ENCODE results near the gene ZNF616.

Gene ZNF616

GRCh38 chr19:52139252-52140031, at the start of gene ZNF616:
TSS of gene ZNF616 (minus strand) at chr19:52139938. CDS start at chr19:52130512, 9,426 bp downstream.
- DNase-seq (ENCODE audit: low spot score), result peak; percentile 95

DNA sequence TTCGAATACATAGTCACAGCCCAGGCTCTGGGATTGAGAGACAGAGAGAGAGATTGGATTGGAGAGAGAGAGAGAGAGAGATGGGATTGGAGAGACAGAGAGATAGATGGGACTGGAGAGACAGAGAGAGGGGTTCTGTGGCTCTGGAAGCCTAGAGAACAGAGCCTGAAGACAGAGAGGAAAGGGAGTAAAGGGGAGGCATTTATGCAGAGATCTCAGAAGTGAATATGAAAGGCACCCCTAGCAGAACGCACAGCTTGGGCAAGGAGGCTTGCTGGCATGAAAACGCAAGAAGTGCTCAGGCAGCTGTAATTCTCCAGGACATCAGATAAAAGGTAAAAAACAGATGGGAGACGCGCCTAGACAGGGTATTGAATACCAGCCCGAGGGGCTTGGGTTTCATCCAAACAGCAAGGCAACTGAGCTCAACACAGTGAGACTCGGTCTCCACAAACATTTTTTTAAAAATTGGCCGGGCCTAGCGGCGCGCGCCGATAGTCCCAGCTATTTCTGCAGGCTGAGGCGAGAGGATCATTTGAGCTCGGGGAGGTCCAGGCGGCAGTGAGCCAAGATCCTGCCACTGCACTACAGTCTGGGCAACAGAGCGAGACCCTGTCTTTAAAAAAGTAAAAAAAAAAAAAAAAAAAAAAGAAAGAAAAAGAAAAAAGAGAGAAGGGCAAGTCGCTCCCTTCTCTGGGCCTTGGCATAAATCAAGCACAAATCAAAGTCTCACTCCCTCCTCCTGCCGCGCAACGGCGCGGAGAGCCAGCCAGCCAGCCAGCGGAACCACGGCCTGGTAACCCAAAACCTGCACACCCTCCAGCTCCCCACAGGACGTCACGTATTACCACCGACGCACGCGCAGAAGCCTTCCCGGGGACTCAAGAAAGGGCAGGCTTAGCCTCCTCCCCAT, 49.3 kb upstream of the ZNF616 start:
- DNase-seq (ENCODE audit: low spot score), result no peak

DNA sequence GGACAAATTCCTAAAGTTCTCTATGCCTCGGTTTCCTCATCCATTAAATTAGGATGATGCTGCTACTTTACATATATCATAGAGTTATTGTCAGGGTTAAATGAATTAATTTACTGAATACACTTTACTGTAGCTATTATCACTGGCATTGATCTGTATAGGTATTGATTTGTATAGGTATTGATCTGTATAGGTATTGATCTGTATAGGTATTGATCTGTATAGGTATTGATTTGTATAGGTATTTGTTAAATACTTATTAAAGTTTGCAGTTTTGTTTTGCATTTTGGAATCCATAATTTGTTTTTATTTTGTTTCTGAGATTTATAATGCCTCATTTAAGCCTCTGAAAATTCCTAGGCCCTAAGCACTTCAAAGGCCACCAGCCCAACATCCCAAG, 47.7 kb upstream of the ZNF616 start:
- DNase-seq (ENCODE audit: low spot score), result no peak

DNA sequence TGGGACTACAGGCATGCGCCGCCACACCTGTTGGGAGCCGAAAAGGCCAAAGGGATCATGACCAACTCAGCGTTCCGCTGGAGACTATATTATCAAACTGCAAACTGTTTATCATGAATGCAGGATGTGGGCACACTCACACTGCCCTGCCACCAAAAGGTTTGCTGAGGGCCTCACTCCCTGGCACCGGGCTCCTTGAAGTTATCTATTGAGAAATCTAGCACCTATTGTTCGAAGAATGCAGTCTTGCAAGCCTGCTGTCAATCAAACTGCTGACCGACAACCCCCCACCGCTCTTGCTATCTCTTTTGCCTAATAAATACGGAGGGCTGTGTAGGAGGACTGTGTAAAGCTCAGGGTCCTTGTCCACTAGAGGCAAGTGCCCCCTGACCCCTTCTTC, 36.8 kb upstream of the ZNF616 start:
- DNase-seq (ENCODE audit: low spot score), result no peak

DNA sequence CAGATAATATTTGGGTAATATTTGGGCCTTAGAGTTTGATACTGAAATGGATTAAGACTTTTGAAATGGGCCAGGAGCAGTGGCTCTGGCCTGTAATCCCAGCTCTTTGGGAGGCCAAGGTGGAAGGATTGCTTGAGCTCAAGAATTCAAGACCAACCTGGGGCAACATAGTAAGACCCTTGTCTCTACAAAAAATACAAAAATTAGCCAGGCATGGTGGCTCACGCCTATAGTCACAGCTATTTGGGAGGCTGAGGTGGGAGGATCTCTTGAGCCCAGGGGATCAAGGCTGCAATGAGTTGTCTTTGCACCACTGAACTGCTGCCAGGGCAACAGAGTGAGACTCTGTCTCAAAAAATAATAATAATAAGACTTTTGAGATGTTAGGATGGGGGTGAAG, 32.6 kb upstream of the ZNF616 start:
- DNase-seq (ENCODE audit: low spot score), result no peak

- peak; percentile 71 for DNase-seq (ENCODE audit: low spot score)
Observed at GRCh38 chr19:52171321-52172169, 31.8 kb upstream of the ZNF616 start, which contains the start of gene ZNF836. TSS of gene ZNF836 (minus strand) at chr19:52171621. CDS start at chr19:52168072, 3,549 bp downstream.

- DNase-seq (ENCODE audit: low spot score), result no peak
Observed at GRCh38 chr19:52170863-52171320, 31.2 kb upstream of the ZNF616 start.

DNA sequence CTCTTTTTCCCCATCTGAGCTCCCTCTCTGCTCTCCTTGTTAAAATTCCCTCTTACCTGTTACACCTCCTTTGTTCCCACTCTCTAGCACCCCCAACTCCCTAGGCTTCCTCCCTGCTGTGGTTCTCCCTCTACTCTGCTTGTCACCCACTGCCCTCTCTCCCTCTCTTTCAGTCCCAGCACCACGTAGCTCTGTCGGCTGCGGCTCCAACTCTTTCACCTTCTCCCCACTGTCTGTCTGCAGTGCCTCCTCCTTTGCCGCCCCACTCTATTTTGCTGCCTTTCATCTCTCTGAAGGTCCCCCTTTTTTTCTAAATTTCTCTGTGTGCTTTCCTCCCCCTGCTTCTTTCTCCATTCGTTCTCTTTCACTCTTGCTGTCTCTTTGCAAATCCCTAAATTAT, 30.6 kb upstream of the ZNF616 start:
- no peak for DNase-seq (ENCODE audit: low spot score)

DNA sequence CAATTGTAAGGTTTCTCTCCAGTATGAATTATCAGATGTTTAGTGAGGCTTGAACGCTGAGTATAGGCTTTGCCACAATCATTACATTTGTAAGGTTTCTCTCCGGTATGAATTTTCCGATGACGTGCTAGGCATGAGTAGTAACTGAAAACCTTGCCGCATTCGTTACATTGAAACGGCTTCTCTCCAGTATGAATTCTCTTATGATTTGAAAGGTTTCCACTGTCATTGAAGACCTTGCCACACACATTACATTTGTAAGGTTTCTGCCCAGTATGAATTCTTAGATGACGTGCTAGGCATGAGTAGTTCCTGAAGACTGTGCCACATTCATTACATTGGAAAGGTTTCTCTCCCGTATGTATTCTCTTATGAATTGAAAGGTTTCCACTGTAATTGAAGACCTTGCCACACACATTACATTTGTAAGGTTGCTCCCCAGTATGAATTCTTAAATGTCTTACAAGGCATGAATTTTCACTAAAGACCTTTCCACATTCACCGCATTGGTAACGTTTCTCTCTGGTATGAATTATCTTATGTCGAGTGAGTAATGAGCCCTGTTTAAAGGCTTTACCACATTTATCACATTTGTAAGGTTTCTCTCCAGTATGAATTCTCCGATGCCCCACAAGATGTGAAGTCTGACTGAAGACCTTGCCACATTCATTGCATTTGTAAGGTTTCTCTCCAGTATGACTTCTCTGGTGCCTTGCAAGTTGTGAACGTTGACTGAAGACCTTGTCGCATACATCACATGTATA, 16.0 kb upstream of the ZNF616 start:
- no peak for DNase-seq (ENCODE audit: low spot score)

DNA sequence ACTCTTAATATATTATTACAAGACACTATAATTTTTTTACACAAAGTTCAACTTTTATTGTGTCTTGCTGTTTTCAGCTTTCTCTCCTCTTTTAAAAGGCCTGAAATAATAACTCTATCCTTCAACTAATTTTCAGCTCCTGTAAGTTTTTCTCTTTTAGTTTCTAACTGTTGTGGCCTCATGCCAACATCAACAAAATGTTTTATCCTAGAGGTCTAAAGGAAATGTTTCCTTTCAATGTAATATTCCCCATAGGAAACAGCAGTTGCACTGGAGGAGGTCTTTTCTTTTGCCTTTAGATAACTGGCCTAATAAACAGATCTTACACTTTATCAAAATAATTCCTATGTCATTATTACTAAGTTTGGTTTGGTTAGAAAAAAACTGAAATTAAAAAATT, 8.5 kb upstream of the ZNF616 start:
- no peak for DNase-seq (ENCODE audit: low spot score)

GRCh38 chr19:52142001-52142595, 2.4 kb upstream of the ZNF616 start:
- no peak for DNase-seq (ENCODE audit: low spot score)

- no peak for DNase-seq (ENCODE audit: low spot score)
Observed at GRCh38 chr19:52141203-52141602, 1.5 kb upstream of the ZNF616 start.

DNA sequence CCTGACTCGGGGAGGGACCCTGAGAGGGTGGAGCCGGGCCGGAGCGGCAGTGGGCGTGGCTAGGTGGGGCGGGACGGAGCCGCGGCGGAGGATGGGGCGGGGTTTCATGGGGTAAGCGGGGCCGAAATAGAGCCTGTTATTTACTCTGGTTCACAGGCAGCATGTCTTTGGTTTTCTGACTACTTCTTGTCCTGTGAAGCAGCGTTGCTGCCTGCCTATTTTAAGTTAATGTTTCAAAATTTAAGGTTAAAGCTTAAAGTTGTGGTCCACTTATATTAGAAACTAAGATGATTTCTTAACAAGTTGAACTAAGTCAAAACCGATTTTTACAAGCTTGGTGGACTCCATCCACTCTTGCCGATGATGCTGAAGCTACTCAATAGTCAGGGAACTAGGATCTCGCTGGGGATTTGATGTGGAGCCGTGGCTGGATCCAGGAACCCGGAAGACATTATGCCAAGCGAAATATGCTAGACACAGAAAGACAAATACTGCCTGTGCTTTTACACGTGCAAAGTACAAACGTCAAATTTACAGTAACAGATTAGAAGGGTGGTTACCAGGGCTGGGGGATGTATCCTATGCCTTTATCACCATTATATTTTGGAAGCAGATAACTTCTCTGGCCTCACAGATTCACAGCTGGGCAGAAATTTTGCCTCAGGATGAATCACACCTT, 433 bp upstream of the ZNF616 start:
- DNase-seq (ENCODE audit: low spot score), result peak; percentile 16

DNA sequence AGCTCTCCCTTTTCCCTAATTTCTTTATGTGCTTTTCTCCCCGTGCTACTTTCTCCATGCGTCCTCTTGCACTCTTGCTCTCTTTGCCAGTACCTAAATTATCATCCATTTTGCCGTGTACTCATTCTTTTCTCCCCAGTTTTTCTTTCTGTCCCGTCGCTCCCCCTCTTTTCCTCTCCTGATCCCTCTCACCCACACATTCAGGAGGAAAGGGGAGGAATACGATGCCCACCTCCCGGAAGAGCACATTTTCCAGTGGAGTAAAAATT, 821 bp downstream of the ZNF616 start:
- DNase-seq (ENCODE audit: low spot score), result no peak

GRCh38 chr19:52138278-52138982, 1.3 kb downstream of the ZNF616 start:
- peak; percentile 18 for DNase-seq (ENCODE audit: low spot score)

GRCh38 chr19:52120286-52120685, 19.5 kb downstream of the ZNF616 start:
- DNase-seq (ENCODE audit: low spot score), result no peak

- no peak for DNase-seq (ENCODE audit: low spot score)
Observed at GRCh38 chr19:52115526-52116053, 24.1 kb downstream of the ZNF616 start.

DNA sequence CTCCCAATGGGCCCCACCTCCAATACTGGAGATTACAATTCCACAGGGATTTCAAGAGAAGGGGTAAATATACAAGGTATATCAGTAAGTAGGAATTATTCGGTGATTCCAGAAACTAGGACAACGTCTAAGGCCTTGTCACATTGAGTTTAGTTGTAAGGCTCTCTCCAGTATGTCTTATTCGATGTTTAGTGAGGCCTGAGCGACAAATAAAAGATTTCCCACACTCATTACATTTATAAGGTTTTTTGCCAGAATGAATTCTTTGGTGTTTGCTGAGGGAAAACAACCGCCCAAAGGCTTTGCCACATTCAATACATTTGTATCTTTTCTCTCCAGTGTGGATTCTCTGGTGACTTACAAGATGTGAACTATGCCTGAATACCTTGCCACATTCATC, 25.0 kb downstream of the ZNF616 start:
- no peak for DNase-seq (ENCODE audit: low spot score)

- no peak for DNase-seq (ENCODE audit: low spot score)
Observed at GRCh38 chr19:52112624-52113023, 27.1 kb downstream of the ZNF616 start.

DNA sequence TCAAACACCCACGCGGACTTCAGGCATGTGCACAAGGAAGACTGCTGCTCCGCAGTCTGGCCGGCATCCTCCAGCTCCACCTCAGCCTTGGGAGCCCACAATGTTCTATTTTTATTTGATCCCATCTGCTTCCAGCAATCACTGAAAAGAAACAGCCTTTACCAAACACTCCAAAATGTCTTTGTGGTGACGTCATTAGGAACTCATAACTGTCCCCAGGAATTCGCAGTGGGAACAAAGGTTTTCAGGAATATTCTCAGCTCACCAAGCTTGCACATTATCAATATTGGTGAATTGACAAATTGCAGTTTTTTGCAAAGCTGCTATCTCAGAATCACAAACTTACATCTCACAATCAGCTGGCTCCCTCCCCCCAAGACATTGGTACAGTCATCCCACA, 29.0 kb downstream of the ZNF616 start:
- DNase-seq (ENCODE audit: low spot score), result no peak
